Heart left ventricle (tissue), 16 donors: ENCODE data around the gene ELFN2. TPM values are rescaled to one million over a fixed set of nuclear protein-coding genes. Genes with fewer than 3 reads are reported as not detected.

Experiments
- ATAC-seq, 4 donors: fragments of 200-7000 bp; cut with Tn5 transposase; one replicate each; pipeline ENCODE4 v1.9.1; 2020 to 2022; ENCODE audit warnings: moderate library complexity in 4 of 4, mild to moderate bottlenecking in 3 of 4, moderate number of reproducible peaks in 1 of 4
- DNase-seq, 5 donors: peaks; one replicate each; pipeline ENCODE4 v3.0.0-alpha.2; 2020
- H3K27ac ChIP-seq, 12 donors: fragments of 200-600 bp; sonication (generic) in 4 of 12; one replicate each; pipeline versions ENCODE4 v1.5.0 to v1.8.0; 2016 to 2022; ENCODE audit warnings: mild to moderate bottlenecking in 2 of 12
- H3K27me3 ChIP-seq, 9 donors: fragments of 200-600 bp; sonication (generic) in 2 of 9; one replicate each; pipeline versions ENCODE4 v1.5.1 to v1.8.0; 2016 to 2022; ENCODE audit warnings: mild to moderate bottlenecking in 3 of 9
- H3K36me3 ChIP-seq, 9 donors: fragments of 200-600 bp; sonication (generic) in 2 of 9; one replicate each; pipeline versions ENCODE4 v1.5.0 to v1.8.0; 2018 to 2022; ENCODE audit warnings: mild to moderate bottlenecking in 2 of 9
- H3K4me1 ChIP-seq, 12 donors: fragments of 200-600 bp; sonication (generic) in 4 of 12; one replicate each; pipeline versions ENCODE4 v1.5.0 to v1.8.0; 2016 to 2022; ENCODE audit warnings: mild to moderate bottlenecking in 3 of 12
- H3K4me3 ChIP-seq, 12 donors: fragments of 200-600 bp; sonication (generic) in 4 of 12; one replicate each; pipeline versions ENCODE4 v1.5.0 to v1.8.0; 2017 to 2022; ENCODE audit warnings: mild to moderate bottlenecking in 9 of 12, moderate library complexity in 4 of 12
- H3K9me3 ChIP-seq, 12 donors: fragments of 200-600 bp; sonication (generic) in 4 of 12; one replicate each; pipeline versions ENCODE4 v1.5.0 to v1.8.0; 2016 to 2022; ENCODE audit warnings: mild to moderate bottlenecking in 1 of 12
- POLR2A ChIP-seq, 2 donors: fragments of 450-650 bp; IDR thresholded peaks; one replicate each; pipeline ENCODE4 v1.6.1; 2017; ENCODE audit warnings: antibody characterized with exemption in 2 of 2, mild to moderate bottlenecking in 2 of 2, moderate library complexity in 2 of 2
- WGBS, 4 donors: extraction: QIAGEN DNeasy Blood & Tissue Kit in 2 of 4; methylation state at CpG; one replicate each; pipeline versions ENCODE4 v1.1.5 to v1.1.7; 2013 to 2018; 5-methylcytosine and 5-hydroxymethylcytosine counted together
- intact Hi-C, 10 donors: fragments of 100-400 bp; cut with DNase I; formaldehyde crosslinking; loops; one replicate each; pipeline versions ENCODE4 v1.11.1 to v1.14.2; 2022
- polyA plus RNA-seq, 2 donors: library from polyadenylated mRNA; stranded (reverse); fragments of 200-250 nt; gene quantifications; one replicate each; pipeline ENCODE4 v1.2.3, GENCODE V29; 2013
- total RNA-seq, 9 donors: library from RNA; depleted of rRNA in 2 of 9; stranded (reverse); fragments of >200 nt in 2 of 9; fragmentation: NEBNext Ultra II Directional in 3 of 9; extraction: Animal tissue kit (Norgen Biotek cat#: 25700) in 3 of 9; gene quantifications; one replicate each; pipeline versions ENCODE4 v1.1.0 to v1.2.4, GENCODE V29; 2016 to 2023
- TF ChIP-seq, protein P1 (sequence below), 12 donors: fragments of 200-600 bp; sonication (generic) in 4 of 12; IDR thresholded peaks; one replicate each; pipeline versions ENCODE4 v1.5.0 to v1.8.0; 2018 to 2022; ENCODE audit warnings: antibody characterized with exemption in 12 of 12, mild to moderate bottlenecking in 5 of 12
- donor health status: ischemic (EF 13 %, LVEDD 7.1; RV severe dilation, severe dysfunction).
- donor health status: healthy with polysubstance abuse.
- donor health status: DM: no; HTN: yes; CAD: no.
- donor health status: DM: no; HTN: no; CAD: no.
- donor health status: ischemic (EF 25% LVEDD 6.9; RV normal size, moderate dysfunction).
- donor health status: ischemic (EF 25% LVEDD 5.7; RV mildly dilated, moderate dysfunction).
- donor health status: healthy.
- donor health status: DM: yes; HTN: yes; CAD: no.
- donor health status: ischemic (EF 35%, LVEDD 5.7; RV mildly dilated, moderate dysfunction).
- donor health status: nonischemic (EF 11% LVEDD 7.7; RV severe dilation, severe dysfunction).
- donor health status: DM: yes; HTN: yes; CAD: no.
- donor health status: PGD.
- donor health status: ischemic (EF 29% LVEDD 5.4; RV normal size, mild dysfunction).
- donor health status: nonischemic (EF 23%, LVEDD 6.1; RV moderate dilation, normal function).

ELFN2 gene
- total and polyA plus RNA-seq, 11 donors, result 0.01 to 0.72 (median 0.05) TPM; not detected in 4

- WGBS, 4 donors, result 58 to 74% (median 68%) methylated on average over 10 of the region's 10 CpGs
- ATAC-seq (no peak), DNase-seq (no peak)
- H3K4me1 ChIP-seq, result peaks cover 0 to 6% (median 0%) of the 10 kb centered on the region in 12 donors
- H3K9me3 ChIP-seq, result no peaks in the 10 kb centered on the region
- TF ChIP-seq, protein P1, sequence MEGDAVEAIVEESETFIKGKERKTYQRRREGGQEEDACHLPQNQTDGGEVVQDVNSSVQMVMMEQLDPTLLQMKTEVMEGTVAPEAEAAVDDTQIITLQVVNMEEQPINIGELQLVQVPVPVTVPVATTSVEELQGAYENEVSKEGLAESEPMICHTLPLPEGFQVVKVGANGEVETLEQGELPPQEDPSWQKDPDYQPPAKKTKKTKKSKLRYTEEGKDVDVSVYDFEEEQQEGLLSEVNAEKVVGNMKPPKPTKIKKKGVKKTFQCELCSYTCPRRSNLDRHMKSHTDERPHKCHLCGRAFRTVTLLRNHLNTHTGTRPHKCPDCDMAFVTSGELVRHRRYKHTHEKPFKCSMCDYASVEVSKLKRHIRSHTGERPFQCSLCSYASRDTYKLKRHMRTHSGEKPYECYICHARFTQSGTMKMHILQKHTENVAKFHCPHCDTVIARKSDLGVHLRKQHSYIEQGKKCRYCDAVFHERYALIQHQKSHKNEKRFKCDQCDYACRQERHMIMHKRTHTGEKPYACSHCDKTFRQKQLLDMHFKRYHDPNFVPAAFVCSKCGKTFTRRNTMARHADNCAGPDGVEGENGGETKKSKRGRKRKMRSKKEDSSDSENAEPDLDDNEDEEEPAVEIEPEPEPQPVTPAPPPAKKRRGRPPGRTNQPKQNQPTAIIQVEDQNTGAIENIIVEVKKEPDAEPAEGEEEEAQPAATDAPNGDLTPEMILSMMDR (IDR thresholded peaks at IDR 0.05), result no peak
- no peak for TF ChIP-seq POLR2A (IDR thresholded peaks at IDR 0.05)
- H3K36me3 ChIP-seq, result no peaks in the 10 kb centered on the region
- H3K4me3 ChIP-seq, result no peak overlapping the region
- peaks cover 0 to 30% (median 0%) of the 10 kb centered on the region in 9 donors for H3K27me3 ChIP-seq
- intact Hi-C loops, result no loop called here
- H3K27ac ChIP-seq, result no peak overlapping the region
These were observed 30.1 kb downstream of the ELFN2 start for GRCh38 chr22:37397226-37397625.

- H3K9me3 ChIP-seq, result no peaks in the 10 kb centered on the region
- ATAC-seq, result no peak
- no peak overlapping the region for H3K27ac ChIP-seq
- peaks cover 0 to 30% (median 0%) of the 10 kb centered on the region in 9 donors for H3K27me3 ChIP-seq
- intact Hi-C loops, result no loop called here
- no peak for DNase-seq
- H3K4me1 ChIP-seq, result peaks cover 0 to 6% (median 0%) of the 10 kb centered on the region in 12 donors
- H3K36me3 ChIP-seq, result no peaks in the 10 kb centered on the region
- 70 to 79% (median 71%) methylated on average over 9 to 11 of the region's 11 CpGs for WGBS, 4 donors
- H3K4me3 ChIP-seq, result no peak overlapping the region
- TF ChIP-seq, protein P1 (IDR thresholded peaks at IDR 0.05), result no peak
- TF ChIP-seq POLR2A (IDR thresholded peaks at IDR 0.05), result no peak
These were observed 30.7 kb downstream of the ELFN2 start for GRCh38 chr22:37396488-37397084.

DNA sequence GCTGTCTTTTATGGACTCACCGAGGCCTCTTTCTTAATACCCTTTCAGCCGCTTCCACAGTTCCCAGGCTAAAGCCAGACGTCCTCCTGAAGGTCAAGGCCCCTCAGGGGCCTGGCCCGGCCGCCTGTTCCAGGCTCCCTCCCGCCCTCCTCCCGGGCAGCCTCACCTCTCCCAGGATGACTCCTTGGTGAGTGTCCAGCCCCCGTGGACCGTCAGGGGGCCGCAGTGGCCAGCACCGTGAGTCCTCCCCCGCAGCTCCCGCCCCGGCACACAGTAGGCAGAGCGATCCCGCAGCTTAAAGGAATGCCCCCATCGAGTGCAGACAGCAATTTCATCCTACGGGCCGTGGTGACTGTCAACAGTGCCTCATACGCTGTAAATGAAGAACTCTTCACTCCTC, 32.9 kb downstream of the ELFN2 start:
- no peaks in the 10 kb centered on the region for H3K36me3 ChIP-seq
- H3K27ac ChIP-seq, result no peak overlapping the region
- 53 to 59% (median 56%) methylated on average over 9 to 20 of the region's 20 CpGs for WGBS, 4 donors
- H3K27me3 ChIP-seq, result peaks cover 0 to 34% (median 0%) of the 10 kb centered on the region in 9 donors
- TF ChIP-seq POLR2A (IDR thresholded peaks at IDR 0.05), result no peak
- TF ChIP-seq, protein P1 (IDR thresholded peaks at IDR 0.05), result no peak
- no peaks in the 10 kb centered on the region for H3K9me3 ChIP-seq
- H3K4me1 ChIP-seq, result no peaks in the 10 kb centered on the region
- H3K4me3 ChIP-seq, result no peak overlapping the region
- intact Hi-C loops, result no loop called here
- ATAC-seq (no peak), DNase-seq (no peak)

DNA sequence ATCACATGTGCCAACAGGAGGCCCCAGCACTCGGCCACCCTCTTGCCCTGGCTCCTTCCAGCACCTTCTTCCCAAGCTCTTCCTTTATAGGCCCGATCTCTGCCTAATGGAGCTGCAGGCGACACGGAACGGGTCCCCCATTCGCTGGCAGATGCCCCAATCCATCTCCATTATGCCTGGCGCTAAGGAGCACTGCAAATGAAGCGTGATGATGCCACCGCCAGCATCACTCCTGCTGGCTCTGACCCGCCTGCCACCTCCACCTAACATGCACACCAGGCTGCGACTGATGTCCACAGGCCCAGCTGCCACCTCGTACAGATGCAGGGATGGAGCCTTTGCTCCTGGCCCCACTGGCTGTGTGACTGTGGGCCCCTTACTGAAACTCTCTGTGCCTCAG, 33.5 kb downstream of the ELFN2 start:
- no peak for ATAC-seq
- Histone ChIP-seq H3K4me1 (no peaks in the 10 kb centered on the region), H3K9me3 (no peaks in the 10 kb centered on the region), H3K36me3 (no peaks in the 10 kb centered on the region), H3K4me3 (no peak overlapping the region), H3K27me3 (peaks cover 0 to 40% (median 2%) of the 10 kb centered on the region in 9 donors), H3K27ac (no peak overlapping the region)
- WGBS, 4 donors, result 88 to 96% (median 94%) methylated on average over 12 of the region's 12 CpGs
- TF ChIP-seq, protein P1 (IDR thresholded peaks at IDR 0.05), result no peak
- no peak for TF ChIP-seq POLR2A (IDR thresholded peaks at IDR 0.05)
- DNase-seq, result no peak
- intact Hi-C loops, result no loop called here
